H1 (cell line): ENCODE results near the gene PHTF1.

ENCODE experiments used
- GTF2F1 ChIP-seq: IDR thresholded peaks from 2 replicates; pipeline ENCODE4 v1.6.1; 2012; ENCODE audit warnings: low read depth, low read length, improper control_type of control experiment, borderline replicate concordance
- RFX5 ChIP-seq: IDR thresholded peaks from 2 replicates; pipeline ENCODE4 v1.6.1; 2011; ENCODE audit warnings: low read depth, low read length, improper control_type of control experiment, borderline replicate concordance
- TAF1 ChIP-seq: IDR thresholded peaks from 2 replicates; pipeline ENCODE4 v1.6.1; 2011; ENCODE audit warnings: mild to moderate bottlenecking, low read depth, low read length

- TF ChIP-seq RFX5: no peak
- no peak for TF ChIP-seq TAF1
- TF ChIP-seq GTF2F1: no peak
Observed at GRCh38 chr1:113692824-113693431, 66.4 kb downstream of the PHTF1 start.
